ENCODE measurements around the gene FAM9A. TPM values are rescaled to one million over a fixed set of nuclear protein-coding genes. Genes with fewer than 3 reads are reported as not detected.
"Not testable (repeated sequence)": the region's sequence is repeated elsewhere in the genome, so short reads cannot be mapped to it uniquely, and the experiment has no call there.

The FAM9A gene
- total RNA-seq, 1 donor from 2014 or later: not detected

- DNase-seq (ENCODE audit: low read depth in 2 of 2): no peak
These were observed 2.1 kb upstream of the FAM9A start for GRCh38 chrX:8803326-8803725.

GRCh38 chrX:8800351-8800750 lies 832 bp downstream of the FAM9A start:
- not testable (repeated sequence) for DNase-seq (ENCODE audit: low read depth in 2 of 2)

- not testable (repeated sequence) for DNase-seq (ENCODE audit: low read depth in 2 of 2)
These were observed 1.9 kb downstream of the FAM9A start for GRCh38 chrX:8799281-8799680.

GRCh38 chrX:8798702-8799101 lies 2.5 kb downstream of the FAM9A start:
- not testable (repeated sequence) for DNase-seq (ENCODE audit: low read depth in 2 of 2)

- not testable (repeated sequence) for DNase-seq (ENCODE audit: low read depth in 2 of 2)
These were observed 14.1 kb downstream of the FAM9A start for GRCh38 chrX:8787119-8787518.

- DNase-seq (ENCODE audit: low read depth in 2 of 2): no peak
These were observed 17.0 kb downstream of the FAM9A start for GRCh38 chrX:8784162-8784561.

GRCh38 chrX:8783714-8784098 lies 17.5 kb downstream of the FAM9A start:
- no peak for DNase-seq (ENCODE audit: low read depth in 2 of 2)

- DNase-seq (ENCODE audit: low read depth in 2 of 2): peak; percentile 1 to 17
These were observed 18.0 kb downstream of the FAM9A start for GRCh38 chrX:8783097-8783713.

GRCh38 chrX:8782595-8782994 lies 18.6 kb downstream of the FAM9A start:
- DNase-seq (ENCODE audit: low read depth in 2 of 2): no peak

- not testable (repeated sequence) for DNase-seq (ENCODE audit: low read depth in 2 of 2)
These were observed 19.3 kb downstream of the FAM9A start for GRCh38 chrX:8781921-8782320.

GRCh38 chrX:8773117-8773516 lies 28.1 kb downstream of the FAM9A start:
- DNase-seq (ENCODE audit: low read depth in 2 of 2): no peak

- DNase-seq (ENCODE audit: low read depth in 2 of 2): no peak
These were observed 41.2 kb downstream of the FAM9A start for GRCh38 chrX:8760021-8760420.

GRCh38 chrX:8758706-8759105 lies 42.5 kb downstream of the FAM9A start:
- DNase-seq (ENCODE audit: low read depth in 2 of 2): not testable (repeated sequence)

GRCh38 chrX:8757609-8758389 lies 43.4 kb downstream of the FAM9A start:
- DNase-seq (ENCODE audit: low read depth in 2 of 2): not testable (repeated sequence)

GRCh38 chrX:8755813-8756212 lies 45.4 kb downstream of the FAM9A start:
- no peak for DNase-seq (ENCODE audit: low read depth in 2 of 2)

- DNase-seq (ENCODE audit: low read depth in 2 of 2): no peak
These were observed 46.1 kb downstream of the FAM9A start for GRCh38 chrX:8755116-8755515.

GRCh38 chrX:8749697-8750096 lies 51.5 kb downstream of the FAM9A start:
- DNase-seq (ENCODE audit: low read depth in 2 of 2): no peak

GRCh38 chrX:8748855-8749254 lies 52.3 kb downstream of the FAM9A start:
- DNase-seq (ENCODE audit: low read depth in 2 of 2): peak in 1 of 2 donors; percentile 16

GRCh38 chrX:8743126-8743732 lies 58.0 kb downstream of the FAM9A start:
- peak in 1 of 2 donors; percentile 30 for DNase-seq (ENCODE audit: low read depth in 2 of 2)

- no peak for DNase-seq (ENCODE audit: low read depth in 2 of 2)
These were observed 59.2 kb downstream of the FAM9A start for GRCh38 chrX:8741981-8742380.

Data from dermis microvascular lymphatic vessel endothelial cell (primary cell).